Renal cortex interstitium (tissue), 11 donors: ENCODE data around the gene CLINT1. TPM values are rescaled to one million over a fixed set of nuclear protein-coding genes. Genes with fewer than 3 reads are reported as not detected.
A peak's percentile ranks its signal among the peaks of the same experiment; 100 is the strongest.

Source experiments
- DNase-seq, 11 donors: peaks; one replicate each; pipeline ENCODE4 v3.0.0-alpha.2; 2013; ENCODE audit warnings: low read depth in 9 of 11, low spot score in 4 of 11; ENCODE audit errors: extremely low read depth in 1 of 11
- polyA plus RNA-seq, 3 donors: library from polyadenylated mRNA; unstranded; fragments of 120-200 nt; gene quantifications; one replicate each; pipeline ENCODE4 v1.2.1, GENCODE V29; 2013; ENCODE audit not compliant: insufficient read length in 3 of 3

Gene CLINT1
- polyA plus RNA-seq, 3 donors = 116 to 141 (median 135) TPM

DNA sequence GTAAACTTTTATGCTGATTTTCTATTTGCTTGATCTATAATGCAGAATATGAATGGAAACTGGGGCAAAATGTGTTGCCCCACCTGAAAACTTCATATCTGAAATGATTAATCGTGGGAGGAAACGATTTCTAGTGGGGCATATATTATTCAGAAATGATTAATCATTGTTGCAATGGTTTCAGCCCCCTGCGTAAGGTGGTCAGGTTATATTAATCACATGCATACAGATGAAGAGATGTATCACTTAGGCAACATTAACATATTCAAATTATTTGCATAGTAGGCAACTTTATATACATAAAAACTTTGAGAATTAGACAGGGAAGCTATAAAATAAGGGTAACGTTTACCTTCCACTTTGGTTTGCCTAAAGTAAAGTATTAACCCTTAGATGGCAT is 65.6 kb downstream of the CLINT1 start:
- no peak for DNase-seq

DNA sequence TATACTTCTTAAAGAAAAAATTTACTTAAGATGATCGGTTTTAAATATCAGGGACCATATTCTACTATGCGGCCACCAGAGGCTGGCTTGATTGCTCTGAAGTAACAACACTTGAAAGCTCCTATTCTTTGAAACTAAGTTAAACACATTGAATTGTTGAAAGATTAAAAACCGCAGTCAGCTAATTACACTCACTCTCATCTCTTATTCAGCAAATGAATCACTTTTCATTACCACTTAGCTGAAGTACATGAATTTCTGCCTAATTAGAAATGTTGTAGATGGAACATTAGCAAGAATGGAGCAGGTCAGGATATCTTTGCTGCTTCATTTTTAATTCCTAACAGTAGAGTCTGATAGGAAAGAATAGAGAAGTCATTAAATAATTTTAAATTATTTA is 73.1 kb downstream of the CLINT1 start:
- no peak for DNase-seq

DNA sequence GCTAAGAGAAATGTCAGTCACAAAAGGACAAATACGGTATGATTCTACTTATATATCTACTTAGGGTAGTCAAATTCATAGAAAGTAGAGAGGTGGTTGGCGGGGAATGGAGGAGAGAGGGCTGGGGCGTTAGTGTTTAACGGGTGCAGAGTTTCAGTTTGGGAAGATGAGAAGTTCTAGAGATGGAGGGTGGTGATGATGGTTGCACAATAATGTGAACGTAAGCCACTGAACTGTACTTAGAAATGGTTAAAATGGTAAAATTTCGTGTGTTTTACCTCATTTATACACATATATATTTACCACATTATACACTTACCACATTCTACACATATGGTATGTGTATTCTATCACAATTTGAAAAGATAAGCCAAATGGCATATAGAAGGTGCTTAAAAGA is 79.7 kb downstream of the CLINT1 start:
- no peak for DNase-seq

DNA sequence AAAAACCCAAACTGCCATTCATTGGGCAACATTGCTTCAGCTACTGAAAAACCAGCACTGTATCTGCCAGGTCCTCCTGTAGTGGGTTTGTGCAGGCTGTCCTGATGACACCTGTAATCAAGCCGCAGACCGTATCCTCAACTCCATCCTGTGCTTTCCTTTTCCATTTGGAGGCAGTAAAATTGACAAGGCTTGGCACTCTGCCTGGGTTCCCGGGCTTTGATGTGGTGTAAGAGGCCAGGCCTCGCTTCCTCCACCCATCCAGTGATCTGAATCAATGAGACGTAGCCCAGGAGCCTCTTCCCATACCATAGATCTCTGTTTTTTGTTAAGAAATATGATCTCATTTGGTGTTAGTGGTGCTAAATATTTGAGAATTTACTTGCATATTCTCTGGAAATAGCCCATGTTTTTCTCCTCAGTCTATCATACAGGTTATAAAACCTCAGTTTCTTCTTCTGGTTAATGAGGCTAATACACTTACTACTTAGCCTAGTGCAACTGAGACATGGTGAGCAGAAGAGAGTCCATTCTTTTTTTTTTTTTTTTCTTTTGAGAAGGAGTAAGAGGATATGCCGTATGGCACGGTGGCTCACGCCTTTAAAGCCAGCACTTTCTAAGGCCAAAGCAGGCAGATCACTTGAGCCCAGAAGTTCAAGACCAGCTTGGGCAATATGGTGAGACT is 80.7 kb downstream of the CLINT1 start:
- peak; percentile 17 to 70 (median 45) for DNase-seq

DNA sequence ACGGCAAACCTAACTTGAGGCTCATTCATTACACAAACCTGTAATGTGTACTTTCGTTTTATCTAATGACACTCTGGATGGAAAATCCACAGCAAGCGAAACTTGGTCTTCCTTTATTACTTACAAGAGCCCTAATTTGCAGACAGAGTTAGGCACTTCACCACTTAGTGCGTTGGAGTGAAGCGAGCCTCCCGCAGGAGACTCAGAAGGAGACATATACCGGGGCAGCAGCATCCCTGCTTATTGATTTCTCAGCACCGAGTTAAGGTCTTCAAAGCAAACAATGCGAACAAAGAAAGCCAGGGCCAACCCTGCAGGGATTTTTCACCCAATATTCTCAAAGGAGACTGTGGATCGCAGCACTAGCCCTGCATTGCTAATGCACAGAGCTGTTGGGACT is 86.8 kb downstream of the CLINT1 start:
- DNase-seq = no peak

DNA sequence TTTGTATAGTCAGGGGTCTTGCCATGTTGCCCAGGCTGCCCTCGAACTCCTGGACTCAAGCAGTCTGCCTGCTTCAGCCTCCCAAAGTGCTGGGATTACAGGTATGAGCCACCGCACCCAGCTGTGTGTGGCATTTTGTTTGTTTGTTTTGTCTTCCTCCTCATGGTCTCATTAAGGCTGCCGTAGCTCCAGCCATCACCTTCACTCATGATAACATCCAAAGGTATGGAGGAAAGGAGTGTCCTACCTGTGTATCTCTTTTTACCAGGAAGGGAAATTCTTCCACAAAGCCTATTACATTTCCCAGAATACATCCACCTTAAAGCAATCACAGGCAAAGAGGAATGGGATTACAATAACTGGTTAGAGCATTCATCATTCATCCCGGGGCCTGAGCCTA is 88.3 kb downstream of the CLINT1 start:
- no peak for DNase-seq

DNA sequence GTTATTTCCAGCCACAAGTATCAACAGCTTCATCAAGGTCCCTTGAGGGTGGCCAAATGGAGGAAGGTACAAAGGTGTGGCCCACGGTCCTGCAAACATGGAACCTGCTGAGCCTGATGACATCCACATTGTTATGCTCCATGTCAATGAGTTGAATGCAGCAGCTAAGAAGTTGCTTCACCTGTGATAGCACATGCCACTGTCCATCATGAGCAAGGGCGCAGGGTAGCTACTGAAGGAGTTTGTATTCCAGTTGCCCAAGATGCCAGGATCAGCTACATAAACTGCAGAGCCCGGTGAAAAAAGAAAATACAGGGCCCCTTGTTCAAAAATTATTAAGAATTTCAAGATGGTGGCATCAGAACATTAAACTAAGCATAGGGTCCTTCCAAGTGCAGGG is 91.3 kb downstream of the CLINT1 start:
- no peak for DNase-seq

DNA sequence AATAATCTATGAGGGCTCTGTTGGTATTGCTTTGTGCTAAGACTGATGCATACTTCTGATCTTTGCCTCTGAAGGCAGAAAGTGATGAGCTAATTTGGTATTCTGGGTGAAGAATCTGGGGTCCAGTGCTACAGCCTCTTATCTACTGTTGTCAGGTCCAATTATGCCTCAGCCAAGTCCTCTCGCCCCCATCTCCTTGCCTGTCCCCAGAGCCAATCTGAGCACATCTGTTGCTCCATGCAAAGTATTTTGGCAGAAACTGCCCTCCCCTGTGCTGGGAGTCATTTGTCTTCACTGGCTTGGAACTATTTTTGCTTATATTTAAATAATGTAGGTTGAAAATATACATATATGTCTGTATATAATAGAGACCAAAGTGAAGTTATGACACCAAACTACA is 92.0 kb downstream of the CLINT1 start:
- DNase-seq = no peak

DNA sequence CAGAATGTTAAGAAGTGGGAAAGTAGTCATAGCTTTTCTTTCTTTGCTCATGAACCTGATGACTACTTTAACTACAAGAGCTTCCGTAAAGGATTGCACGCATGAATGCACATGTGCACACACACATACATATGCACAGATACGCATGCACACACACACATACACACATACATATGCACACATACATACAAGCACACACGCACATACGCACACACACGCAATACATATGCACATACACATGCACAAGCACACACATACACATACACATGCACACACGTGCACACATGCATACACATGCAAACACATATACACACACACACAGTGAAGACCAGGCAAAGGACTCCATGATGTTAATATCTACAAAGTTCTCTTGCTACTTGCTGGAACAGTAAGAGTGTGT is 92.5 kb downstream of the CLINT1 start:
- no peak for DNase-seq

DNA sequence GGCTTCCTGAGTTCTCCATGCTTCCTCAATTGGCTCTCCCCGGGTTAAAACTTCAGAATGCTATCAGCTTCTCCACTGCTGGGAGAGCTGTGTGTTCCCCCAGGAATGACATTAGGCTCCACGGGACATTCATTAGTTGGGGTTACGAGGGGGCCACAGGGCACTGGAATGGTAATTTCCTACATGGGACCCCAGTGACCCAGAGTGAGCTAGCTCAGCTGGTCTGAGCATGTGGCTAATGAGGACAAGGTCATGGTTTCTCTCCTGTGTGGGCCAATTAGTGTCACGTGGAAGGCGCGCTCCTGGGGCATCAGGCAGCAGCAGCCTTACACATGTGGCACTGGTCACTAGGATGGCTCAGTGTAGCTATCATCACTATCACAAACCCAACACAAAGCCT is 94.4 kb downstream of the CLINT1 start:
- DNase-seq = no peak

DNA sequence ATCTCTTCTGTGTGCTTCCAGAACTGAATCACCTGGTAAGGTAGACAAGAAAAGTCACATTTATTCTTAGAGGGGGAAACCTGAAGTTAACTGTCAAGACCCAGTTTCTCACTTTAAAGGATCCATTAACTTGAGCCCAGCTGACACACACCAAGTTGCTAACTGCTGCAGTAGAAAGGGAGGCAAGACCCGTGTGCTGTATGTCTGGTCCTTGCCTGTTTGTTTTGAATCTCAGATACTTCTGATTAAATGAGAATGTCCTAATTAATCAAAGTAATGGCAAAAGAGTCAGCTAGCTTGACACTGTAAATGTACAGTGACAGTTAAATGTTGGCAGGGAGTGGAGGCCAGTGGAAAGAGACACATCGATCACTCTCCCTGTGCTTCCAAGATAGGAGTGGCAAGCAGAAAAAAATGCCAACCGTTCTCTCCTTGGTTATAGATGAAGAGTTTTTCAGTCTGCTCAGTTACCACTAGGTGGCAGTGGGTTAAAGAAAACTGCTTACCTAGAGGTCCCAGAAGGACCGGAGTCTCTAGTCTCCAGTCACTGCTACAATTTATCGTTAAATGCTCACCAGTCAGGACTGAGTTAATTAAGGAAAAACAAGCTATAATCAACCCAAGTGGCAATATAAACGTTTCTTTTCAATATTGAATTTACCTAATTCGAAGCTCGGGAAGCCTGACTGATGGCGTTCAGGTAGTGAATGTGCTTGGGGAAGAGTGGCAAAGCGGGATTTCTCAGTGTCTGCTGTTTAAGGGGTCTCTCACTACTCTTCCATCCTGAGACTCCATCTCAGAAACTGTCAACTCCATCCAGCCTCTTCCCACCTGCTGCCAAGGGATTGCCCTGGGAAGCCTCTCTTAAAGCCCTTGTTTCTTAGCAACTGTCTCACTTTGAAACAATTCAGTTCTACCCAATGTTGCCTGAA is 97.0 kb downstream of the CLINT1 start:
- peak in 7 of 11 donors; percentile 21 to 71 (median 45) for DNase-seq

DNA sequence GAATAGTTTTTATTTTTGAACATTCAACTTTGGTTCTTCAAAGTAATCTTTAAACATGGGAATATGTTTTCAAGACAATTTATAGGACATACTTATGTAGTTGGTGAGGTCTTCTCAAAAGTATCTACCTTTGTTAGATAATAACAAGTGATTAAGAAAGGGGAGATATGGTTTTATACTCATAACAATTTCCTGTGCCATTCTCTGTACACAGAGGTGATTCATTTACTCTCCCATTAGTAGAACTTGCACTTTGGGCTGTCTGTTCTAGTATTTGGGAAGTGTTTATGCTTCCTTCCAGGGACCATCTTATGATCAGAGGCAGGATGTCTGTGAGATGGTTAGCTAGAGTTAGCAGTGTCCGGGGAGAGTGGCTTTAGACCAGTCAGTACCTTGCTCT is 100.2 kb downstream of the CLINT1 start:
- DNase-seq = no peak

DNA sequence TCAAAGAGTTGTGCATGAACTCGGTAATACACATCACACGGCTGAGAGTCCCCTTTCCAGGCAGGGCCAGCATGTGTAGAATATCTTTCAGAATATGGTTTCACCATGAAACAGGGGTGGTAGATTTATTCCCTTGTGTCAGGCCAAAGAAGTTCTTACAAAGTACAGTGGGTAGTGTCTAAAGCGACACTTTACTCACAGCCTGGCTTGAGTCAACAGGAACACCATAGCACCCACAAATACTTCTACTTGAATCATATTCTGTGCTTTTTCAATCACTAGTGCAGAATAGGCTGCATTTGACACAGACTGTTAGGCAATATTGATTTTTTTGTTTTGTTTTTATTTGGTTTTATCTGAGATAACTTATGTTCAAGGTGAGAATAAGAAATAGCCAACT is 102.8 kb downstream of the CLINT1 start:
- DNase-seq = no peak

DNA sequence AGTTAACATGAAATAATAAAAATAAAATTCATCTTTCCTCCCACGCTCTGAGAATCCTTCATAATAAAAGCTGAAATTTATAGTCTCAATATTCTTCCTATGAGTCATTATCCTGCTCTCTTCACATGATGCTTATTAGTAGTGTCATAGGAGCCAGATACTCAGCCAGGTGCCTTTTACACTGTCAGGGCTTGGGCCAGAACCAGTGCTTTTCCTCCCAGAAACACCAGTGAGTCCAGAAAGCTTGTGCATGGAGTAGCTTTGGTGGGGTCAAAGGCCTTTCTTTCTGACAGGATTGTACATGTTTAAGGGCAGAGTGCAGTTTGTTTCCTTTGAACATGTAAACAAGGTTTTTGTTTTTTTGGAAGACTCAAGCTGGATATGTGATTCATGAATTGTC is 108.6 kb downstream of the CLINT1 start:
- no peak for DNase-seq

DNA sequence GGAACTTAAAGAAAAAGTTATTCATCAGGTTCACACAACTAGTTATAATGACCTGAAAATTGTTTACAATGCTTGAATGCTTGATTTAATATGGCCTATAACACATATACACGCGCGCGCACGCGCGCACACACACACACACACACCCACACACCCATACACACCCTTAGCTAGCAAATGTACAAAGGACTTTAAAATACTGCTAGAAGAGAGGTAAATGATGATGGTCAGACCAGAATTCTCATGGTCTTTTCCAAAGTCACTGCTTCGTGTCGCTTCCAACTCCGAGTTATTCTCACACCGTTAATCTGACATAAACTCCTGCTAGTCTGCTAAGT is 109.5 kb downstream of the CLINT1 start:
- no peak for DNase-seq

DNA sequence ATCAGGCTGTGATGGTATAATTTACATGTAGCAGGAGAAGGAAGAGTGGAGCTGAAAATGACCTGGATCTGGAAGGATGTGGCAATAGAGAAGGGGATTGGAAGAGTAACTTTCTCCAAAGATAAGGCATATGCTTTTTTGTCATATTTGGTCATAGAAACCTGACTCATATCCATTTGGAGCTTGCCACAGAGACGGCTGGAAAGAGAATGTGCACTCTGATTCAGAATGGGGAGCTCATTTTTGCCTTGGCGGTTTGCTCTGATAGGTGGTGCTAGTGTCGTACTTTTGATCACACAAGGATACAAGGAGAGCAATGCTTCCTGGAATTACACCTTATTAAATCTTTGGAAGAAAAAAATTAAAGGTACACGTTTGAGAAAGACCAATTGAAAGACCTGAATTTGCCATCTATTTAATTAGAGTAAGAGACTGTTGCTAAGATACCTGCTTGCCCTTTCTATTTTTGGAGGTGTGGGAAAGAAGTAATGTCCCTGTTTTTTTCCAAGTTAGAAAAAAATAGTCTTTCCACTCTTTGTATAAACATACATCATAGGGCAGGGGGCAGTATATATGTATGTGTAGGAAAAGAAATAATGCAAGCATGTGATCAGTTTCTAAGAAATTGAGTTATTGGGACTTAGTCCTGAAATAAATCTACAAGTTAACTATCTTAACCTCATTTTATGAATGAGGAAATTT is 110.0 kb downstream of the CLINT1 start:
- DNase-seq = no peak

DNA sequence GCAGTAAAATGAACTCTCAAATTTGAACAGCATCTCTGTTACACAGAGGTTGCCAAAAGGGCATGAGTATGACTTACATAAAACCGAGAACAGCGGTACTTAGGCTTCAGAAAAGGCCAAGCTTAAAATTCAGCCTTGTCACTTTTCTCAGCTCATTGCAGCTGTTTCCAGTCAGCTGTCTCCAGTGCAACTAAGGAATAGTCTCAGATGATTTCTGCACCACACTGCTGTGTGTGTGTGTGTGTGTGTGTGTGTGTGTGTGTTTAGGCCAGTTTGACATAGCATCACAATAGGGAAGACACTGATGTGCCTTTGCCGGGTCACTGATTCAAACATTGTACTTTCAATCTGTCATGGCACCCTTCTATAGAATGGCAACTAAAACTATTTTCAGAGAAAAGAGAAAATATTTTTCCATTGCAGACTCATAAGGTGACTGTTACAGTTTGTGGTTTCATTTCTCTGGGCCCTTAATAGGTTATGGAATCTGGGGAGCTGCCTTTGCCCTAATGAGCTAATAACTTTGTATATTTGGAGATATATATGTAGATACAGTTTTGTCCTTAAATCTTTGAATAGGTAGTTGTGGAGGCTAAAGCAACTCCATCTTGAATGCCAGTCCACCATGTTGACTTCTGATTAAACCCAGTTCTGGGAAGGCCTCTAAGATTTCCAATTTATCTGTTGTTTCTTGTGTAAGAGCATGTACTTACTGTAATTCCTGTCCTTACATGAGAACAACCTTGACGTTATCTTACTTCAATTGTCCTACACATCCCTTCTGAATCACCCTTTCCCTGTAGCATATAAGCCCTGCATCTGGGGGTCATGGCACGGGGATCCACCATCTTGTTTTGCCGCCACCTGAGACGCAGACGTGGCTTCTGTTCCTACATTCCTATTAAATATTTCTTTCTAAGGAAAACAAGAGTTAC is 110.9 kb downstream of the CLINT1 start:
- DNase-seq = peak in 1 of 11 donors; percentile 16

DNA sequence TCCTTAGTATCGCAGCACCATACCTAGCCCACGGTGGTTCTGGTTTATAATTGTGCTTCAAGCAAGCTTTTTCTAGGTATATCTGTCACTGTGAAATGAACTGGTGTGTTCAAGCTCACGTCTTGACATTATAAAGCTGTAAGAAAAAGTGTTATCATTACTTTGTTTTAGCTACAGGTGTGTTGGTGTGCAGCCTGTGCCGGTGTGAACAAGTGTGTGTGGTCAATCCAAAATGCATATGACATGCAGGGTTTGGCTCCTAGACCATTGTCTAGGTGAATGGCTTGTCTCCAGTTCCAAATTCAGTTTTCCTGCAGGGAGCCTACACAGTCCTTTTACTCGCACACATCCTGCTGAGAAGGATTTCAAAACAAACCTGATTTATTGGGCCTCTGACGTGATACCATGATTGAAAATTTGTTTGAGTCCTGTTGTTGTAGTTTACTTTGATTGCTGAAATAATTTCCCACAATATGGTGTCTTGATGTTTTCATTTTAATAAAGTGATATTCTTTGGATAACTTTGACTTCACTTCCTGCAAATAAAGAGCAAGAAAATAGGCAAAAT is 111.7 kb downstream of the CLINT1 start:
- DNase-seq = no peak

DNA sequence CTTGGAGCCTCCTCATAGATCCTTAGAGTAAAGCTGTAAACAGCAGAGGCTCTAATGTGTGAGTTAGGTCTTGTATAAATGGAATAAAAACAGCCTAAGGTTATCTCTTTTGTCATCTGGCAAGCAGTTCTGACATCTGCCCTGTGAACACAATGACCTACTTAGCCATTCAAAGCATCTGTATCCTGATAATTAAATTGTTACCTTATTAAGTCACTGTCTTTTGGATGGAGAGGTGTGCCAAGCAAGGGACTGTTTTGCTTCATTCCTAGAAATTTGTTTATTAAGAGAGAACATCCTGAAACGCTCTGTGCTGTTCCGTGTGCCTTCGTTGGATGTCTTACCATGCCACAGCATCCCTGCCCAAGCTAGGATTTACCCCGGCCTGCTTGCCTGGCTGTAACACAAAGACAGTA is 113.9 kb downstream of the CLINT1 start:
- DNase-seq = no peak
